HG03159 (cell line): ENCODE results near the gene PTPA.
"Not testable (repeated sequence)": the region's sequence is repeated elsewhere in the genome, so short reads cannot be mapped to it uniquely, and the experiment has no call there.

ENCODE experiments used
- ATAC-seq: cut with Tn5 transposase; IDR thresholded peaks from one replicate; pipeline ENCODE4 v1.9.1; 2021; ENCODE audit warnings: mild to moderate bottlenecking, moderate library complexity; ENCODE audit not compliant: unreplicated experiment

The PTPA gene

DNA sequence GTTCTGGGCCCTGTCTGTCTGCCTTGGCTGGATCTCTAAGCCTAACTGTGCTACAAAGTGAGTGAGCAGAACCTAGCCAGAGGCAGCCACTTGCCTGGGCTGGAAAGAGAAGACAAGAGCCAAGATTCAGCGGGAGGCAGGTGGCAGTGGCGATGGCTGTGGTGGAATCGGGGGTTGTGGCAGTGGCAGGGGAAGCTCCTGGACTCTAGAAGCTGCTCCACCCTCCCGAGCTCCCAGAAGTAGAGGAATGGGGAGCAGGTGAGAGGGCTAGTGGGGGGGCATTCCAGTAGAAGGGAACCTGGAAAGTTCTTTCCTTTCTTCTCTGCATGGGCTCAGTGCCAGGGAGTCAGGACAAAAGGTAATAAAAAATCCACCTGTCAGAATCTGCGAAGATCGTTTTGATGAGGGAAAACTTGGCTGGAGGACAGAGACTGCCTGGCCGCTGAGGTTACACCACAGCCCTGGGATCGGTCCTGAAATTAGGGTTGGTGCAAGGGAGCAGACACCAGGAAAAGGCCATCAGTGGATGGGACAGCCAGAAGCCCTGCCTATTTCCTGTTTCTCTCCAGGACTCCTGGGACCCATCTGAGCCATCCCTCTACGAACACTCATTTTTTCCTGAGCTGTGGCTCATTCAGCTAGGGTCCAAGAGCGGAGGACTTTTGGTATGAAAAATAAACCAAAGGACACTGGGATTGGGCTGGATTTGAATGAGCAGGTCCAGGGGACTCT, 2.2 kb upstream of the PTPA start:
- ATAC-seq, result no peak

DNA sequence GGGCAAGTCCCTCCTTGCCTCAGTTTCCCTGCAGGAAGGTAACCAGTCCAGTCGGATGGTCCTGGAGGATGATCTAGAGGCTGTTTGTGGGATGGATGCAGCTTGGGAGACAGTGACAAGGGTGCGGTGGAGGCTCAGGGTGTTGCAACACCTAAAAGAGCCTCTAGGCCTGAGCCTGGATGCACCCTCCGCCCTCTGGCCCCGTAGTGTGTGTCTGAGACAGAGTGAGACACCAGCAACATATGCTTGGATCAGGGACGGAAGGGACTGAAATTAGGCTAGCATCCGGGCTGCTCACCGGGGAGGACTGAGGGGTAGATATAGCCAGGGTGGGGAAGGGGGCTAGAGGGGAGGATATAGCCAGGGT, 1.7 kb upstream of the PTPA start:
- ATAC-seq, result no peak

DNA sequence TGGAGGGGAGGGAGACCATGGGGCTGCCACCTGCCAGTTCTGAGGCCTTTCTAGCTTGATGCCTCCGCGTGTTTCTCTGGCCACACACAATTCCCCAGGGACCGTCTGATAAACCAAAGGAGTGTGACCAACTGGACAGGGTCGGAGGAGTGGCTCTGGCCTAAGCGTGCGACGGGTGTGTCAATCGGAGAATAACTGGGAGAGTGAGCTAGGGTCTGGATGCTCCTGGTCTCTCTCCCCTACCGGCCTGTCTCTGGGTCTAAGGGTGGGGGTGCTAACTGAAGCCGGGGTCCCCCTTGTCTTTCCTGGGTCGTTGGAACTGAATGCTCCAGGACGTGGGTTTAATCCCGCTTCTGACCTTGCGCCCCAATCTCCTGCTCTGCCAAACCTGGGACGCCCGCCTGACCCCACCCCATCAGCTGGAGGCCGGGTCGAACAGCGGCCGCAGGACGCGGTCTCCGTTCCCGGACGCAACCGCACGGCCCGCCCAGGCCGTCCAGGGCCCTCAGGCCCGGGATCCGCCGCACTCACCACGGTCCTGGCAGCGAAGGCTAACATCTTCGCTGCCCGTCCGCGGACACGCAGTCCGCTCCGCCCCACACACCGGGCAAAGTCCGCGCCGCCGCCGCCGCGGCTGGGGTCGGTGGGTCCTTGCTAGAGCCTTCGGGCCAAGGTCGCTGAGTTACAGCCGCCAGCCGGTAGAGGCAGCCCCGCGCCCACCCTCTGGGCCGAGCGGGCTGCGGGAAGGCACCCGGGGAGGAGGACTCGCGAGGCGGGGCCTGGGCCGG, 1.1 kb upstream of the PTPA start:
- ATAC-seq, result no peak

DNA sequence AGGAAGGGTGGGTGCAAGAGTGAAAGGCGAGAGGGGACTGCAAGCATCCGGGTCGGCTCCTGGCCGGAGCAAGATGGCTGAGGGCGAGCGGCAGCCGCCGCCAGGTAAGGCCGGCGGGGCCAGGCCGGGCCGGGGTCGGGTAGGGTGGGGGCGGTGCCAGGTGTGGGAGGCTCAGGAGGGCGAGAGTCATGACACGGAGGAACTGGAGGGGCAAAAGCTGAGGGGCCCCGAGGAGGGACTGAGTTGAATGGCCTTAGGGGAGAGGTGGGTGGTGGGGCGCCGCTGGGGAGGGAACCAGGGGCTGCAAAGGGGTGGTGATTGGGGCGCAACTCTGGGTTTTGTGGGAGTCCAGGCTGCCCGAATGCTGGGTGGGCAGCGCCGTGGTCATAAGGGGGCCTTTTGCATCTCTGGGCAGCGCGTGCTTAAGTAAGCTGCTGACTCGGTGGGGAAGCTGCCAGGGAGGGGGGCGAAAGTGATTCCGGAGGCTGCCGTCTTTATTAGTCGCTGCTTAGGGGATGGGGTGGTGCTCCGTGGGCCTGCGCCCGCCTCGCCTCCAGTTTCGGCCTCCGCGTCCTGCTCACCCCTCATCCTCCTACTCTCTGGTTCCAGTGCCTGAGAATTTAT, 425 bp downstream of the PTPA start:
- no peak for ATAC-seq

DNA sequence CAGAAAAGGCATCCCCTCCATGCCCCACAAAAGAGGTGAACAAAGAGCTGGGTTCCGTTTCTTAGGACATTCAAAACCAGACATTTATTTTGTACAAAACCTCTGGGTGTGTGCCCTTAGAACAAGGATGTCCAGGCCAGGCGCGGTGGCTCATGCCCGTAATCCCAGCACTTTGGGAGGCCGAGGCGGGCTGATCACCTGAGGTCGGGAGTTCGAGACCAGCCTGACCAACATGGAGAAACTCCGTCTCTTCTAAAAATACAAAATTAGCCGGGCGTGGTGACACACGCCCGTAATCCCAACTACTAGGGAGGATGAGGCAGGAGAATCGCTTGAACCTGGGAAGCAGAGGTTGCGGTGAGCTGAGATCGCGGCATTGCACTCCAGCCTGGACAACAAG, 1.3 kb downstream of the PTPA start:
- not testable (repeated sequence) for ATAC-seq

DNA sequence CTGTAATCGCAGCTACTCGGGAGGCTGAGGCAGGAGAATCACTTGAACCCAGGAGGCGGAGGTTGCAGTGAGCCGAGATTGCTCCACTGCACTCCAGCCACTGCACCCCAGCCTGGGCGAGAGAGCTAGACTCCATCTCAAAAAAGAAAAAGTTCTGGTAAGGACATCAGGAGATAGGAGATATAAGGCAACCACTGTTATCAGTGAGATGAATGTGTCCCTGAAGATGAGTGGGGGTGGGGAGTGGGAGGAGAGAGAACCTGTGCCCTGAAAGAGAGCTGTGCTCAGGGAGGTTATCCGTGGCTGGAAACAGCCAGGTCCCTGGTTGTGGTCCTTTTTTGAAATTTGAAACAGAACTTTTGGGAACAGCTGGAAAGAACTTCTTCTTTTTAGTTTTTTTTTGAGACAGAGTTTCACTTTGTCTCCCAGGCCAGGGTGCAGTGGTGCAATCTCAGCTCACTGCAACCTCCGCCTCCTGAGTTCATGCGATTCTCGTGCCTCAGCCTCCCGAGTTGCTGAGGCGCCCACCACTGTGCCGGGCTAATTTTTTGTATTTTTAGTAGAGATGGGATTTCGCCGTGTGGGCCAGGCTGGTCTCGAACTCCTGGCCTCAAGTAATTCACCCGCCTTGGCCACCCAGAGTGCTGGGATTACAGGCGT, 2.6 kb downstream of the PTPA start:
- no peak for ATAC-seq

DNA sequence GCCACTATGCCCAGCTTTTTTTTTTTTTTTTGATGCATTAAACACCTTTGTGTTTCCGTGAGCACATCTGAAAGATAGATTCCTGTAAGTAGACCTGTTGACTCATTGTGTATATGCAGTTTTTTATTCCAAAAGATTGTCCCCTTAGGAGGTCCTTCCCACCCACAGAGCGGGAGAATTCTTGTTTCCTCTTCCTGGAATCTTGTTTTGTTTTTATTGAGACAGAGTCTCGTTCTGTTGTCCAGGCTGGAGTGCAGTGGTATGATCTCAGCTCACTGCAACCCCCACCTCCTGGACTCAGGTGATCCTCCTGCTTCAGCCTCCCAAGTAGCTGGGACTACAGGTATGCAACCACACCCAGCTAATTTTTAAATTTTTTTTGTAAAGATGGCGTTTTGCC, 7.6 kb downstream of the PTPA start:
- no peak for ATAC-seq

DNA sequence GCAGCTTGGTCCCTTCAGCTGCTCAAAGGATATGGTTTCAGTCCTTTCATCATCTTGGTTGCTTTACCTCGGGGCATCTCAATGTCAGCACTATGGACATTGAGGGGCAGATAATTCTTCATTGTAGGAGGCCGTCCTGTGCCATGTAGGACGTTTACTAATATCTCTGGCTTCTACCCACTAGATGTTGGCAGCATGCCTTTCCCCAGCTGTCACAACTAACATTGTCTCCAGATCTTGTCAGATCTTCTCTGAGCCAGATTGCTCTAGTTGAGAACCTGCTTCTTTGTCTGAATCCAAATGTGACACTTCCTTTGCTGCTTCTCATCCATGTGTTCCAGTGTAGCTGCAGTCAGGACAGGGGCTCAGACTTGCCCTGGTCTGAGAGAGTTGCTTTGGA, 10.3 kb downstream of the PTPA start:
- ATAC-seq, result no peak

DNA sequence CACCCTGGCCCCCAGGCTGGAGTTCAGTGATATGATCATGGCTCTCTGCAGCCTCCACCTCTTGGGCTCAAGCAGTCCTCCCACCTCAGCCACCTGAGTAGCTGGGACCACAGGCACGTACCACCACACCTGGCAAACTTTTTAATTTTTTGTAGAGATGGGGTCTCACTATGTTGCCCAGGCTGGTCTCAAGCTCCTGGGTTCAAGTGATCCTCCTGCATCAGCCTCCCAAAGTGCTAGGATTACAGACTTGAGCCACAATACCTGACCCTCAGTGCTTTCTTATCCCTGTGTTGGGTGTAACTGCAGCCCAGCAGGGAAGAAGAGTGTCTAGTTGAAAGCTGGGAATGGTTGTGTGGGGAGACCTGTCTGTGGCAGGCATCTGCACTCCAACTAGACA, 10.9 kb downstream of the PTPA start:
- ATAC-seq, result no peak

DNA sequence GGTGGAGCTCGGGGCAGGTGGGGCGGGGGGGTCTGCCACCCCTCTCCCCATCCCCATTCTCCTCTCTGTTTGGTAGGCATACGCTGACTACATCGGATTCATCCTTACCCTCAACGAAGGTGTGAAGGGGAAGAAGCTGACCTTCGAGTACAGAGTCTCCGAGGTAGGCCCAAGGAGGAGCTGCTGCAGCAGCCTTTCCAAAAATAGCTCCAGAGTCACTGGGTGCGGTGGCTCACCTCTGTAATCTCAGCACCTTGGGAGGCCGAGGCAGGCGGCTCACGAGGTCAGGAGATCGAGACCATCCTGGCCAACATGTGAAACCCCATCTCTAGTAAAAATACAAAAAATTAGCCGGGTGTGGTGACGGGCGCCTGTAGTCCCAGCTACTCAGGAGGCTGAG, 11.8 kb downstream of the PTPA start:
- not testable (repeated sequence) for ATAC-seq

DNA sequence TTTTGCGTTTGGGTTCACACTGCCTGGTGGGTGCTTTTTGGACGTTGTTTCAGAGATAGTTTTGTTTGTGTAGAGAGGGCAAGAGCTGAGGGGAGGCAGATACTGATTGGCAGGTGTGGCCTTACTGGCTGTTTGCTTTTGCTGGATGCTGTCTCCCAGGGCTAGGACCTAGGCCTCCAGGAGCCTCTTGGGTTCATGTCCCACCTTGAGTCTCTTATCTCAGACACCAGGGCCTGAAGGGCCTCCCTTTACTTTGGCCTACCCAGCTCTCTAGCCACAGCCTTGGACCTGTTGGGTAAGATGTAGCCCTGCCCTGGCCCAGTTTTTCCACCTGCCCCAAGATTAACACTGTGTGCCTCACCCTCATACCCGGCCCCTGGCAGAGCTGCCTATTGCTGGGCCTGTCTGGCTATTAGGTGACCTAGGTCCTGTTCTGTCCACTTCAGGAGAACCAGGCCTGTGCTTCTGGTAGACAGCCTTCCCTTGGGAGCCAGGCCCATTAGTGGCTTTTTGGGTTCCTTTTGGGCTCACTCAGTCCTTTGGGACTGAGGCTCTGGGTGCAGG, 13.4 kb downstream of the PTPA start:
- no peak for ATAC-seq

DNA sequence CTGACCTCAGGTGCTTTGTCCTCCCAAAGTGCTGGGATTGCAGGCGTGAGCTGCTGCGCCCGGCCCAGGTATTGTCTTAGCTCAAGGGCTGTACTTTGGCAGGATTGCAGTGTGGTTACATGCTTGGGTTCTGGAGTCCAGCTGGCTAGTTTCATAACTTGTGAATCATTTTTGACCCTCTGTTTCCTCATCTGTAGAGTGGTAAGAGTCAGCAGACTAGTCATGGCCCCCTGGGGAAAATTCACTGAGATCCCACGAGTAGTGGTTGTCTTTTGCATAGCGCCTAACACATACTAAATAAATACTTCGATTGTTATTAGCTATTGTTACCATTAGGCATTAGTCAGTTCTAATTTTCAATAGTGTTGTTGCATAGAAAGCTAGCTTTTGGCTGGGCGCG, 14.3 kb downstream of the PTPA start:
- ATAC-seq, result no peak

DNA sequence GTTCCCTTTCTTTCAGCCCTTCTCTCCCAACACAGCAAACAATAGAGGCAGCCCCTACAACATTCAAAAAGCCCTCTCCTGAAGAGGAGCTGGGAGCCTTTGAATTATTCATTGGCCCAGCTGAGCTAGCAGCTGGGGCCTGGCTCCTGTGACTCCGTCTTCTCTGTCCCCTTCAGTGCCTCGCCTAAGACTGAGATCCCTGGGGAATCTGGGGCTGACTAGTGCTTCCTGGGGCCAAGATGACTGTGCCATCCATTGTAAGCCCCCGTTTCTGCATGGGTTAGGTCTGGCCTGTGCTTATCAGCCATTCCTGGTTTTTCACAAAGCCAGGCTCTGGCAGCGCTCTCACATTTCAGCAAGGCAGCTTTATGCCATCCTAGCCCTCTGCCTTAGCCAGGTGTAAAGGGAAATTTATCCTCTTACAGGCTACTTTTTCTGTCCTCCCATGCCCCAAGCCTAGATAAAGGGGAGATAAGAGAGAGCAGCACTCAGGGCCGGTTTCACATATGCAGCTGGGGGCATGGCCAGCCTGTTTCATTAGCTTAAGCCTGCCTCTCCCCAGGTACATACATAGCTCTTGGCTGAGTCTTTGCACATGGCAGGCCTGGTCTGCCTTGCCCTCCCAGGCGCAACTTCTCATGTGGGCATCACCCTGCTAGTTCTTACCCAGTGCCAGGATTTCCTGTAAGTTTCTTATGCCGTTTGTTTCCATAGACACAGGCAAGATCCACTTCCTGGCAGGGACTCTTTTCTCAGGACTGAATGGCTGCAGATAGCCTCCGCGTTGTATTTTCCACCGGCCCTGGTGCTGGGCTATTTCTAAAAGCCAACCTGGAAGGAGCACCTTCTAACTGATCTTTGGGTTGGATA, 15.8 kb downstream of the PTPA start:
- ATAC-seq, result no peak

DNA sequence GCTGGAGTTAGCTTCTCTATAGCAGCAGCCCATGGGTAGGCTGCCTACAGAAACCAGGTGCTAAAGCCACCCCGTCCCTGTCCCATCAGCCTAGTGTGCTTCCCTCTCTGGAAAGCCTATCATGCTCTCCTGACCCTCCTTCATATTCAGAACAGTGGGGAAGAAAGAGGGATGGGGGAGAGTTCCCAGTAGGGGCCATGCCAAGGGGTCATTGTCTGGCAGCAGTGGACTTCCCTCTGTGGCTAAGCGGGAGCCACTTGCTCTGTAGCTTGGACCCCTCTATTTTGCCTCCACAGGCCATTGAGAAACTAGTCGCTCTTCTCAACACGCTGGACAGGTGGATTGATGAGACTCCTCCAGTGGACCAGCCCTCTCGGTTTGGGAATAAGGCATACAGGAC, 17.5 kb downstream of the PTPA start:
- no peak for ATAC-seq

DNA sequence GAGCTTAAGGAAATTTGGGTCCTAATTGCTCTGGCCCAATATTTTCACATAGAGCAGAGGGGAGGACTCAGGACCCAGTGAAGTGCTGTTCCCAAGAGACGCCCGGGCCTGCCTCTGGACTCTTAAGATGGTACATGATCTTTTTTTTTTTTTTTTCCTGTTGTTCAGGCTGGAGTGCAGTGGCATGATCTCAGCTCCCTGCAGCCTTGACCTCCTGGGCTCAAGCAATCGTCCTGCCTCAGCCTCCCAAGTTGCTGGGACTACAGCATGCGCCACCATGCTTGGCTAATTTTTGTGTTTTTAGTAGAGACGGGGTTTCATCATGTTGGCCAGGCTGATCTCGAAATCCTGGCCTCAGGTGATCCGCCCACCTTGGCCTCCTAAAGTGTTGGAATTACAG, 19.1 kb downstream of the PTPA start:
- ATAC-seq, result not testable (repeated sequence)

DNA sequence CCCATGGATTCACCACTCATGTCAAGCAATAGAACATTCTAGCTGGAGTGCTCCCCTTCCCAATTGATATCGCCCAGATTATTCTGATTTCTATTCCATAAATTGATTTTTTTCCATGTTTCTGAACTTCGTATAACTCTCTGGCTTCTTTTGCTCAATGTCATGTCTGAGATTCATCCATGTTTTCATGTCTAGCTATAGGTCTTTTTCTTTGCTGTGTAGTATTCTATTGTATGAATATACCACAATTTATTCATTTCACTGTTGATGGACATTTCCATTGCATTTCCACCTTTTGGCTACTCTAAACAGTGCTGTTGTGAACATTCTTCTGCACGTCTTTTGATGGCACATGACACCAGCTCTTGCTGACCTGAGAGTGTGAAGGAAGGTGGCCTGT, 19.6 kb downstream of the PTPA start:
- ATAC-seq, result no peak

DNA sequence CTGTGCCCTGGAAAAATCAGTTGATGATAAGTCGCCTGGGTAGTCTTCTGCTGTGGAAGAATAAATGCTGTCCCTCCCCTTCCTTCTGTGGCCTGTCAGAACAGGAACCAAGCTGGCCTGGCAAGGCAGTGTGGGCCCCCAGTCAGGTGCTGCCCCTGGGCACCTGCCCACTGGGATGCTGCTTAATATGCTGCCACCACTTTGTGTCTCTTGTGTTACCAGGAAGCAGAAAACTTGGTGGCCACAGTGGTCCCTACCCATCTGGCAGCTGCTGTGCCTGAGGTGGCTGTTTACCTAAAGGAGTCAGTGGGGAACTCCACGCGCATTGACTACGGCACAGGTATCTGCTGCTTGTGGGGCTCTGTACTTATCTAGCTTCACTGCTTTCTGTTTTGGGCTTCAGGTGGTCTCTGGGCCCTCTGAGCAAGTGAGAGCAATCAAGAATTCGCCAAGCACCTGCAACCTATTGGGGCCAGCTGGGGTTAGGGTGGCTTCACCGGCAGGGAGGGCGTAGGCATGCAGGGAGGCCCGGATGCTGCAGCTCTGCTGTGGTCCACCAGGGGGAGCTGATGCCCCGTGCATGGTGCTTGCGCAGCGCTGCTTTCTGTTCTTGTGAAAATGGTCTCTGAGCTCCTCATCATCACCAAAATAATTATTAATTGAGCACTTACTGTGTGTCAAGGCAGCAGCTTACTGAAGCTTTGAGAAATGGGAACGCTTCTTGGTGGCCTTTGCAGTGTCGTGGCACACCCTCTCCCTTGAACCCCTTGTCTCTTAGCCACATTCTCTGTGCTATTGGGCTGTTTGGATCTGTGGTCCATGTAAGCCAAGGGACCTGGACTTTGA, 20.3 kb downstream of the PTPA start:
- ATAC-seq, result peak; percentile 60

DNA sequence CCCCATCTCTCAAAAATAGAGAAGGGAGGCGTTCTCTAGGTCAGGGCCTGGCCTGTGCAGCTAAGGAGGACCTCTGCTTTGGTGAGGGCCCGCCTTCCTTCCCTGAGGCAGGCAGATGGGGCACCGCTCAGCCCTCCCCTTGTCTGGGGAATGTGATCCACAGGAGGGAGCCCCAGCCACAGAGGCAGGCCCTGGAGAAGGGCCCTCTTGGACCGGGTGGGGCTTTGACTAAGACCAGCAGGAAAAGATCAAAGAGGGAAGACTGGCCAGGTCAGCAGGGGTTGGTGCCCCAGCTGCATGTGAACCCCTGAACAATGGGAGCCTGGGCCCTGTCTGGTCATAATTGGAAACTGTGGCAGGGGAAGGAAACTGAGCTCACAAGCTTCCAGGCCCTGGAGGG, 21.9 kb downstream of the PTPA start:
- no peak for ATAC-seq

DNA sequence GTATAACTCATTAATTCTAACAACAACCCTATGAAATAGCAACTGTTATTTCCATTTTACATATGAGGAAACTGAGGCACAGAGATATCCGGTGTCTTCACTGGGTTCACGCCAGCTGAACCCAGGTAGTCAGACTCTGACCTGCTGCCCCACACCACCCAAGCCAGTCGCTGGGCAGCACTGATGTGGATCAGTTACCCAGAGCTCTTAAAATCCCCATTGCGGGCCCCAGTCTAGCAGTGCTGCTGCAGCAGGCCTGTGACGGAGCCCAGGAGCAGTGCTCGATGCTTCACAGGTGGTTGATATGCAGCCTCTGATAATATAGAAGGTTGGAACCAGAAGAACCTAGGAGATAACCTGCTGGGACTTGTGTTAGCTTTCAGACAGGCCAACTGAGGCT, 24.3 kb downstream of the PTPA start:
- no peak for ATAC-seq
